Measurements from ENCODE around the gene GP9.

Gene GP9

DNA sequence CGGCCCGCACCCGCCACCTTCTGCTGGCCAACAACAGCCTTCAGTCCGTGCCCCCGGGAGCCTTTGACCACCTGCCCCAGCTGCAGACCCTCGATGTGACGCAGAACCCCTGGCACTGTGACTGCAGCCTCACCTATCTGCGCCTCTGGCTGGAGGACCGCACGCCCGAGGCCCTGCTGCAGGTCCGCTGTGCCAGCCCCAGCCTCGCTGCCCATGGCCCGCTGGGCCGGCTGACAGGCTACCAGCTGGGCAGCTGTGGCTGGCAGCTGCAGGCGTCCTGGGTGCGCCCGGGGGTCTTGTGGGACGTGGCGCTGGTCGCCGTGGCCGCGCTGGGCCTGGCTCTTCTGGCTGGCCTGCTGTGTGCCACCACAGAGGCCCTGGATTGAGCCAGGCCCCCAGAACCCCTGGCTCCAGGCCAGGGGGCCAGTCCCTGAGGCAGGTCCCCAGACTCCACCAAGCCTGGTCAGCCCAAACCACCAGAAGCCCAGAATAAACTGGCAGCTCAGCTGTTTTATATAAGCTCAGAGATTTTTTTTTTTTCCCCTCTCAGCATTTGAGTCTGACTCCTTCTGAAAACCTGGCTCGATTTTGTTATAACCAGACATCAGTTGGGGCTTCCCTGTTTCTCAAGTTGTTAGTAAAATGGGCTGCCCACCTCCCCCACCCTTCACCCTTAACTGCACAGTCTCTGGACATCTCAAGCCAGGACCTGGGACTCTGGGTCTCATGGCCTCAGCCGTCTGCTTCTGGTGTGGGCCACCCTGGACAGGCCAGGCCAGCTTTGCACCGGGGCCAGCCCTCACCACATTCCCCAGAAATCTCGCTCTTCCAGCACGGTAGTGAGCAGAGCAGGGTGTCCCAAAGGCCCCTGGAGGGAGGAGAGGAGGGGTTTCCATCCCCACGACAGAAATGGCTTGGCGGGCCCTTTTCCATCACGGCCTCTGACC is 1.6 kb downstream of the GP9 start:
- TF ChIP-seq NFIC (IDR thresholded peaks at IDR 0.05): no peak
- no peak for TF ChIP-seq TCF12 (IDR thresholded peaks at IDR 0.05; ENCODE audit: low read depth)
- TF ChIP-seq ZBTB7A (IDR thresholded peaks at IDR 0.05; ENCODE audit: low read depth): no peak
- no peak for TF ChIP-seq REST (IDR thresholded peaks at IDR 0.05; ENCODE audit: low read depth)
- no peak for TF ChIP-seq CREB1 (IDR thresholded peaks at IDR 0.05; ENCODE audit: low read depth)
- TF ChIP-seq EP300 (IDR thresholded peaks at IDR 0.05; ENCODE audit: borderline replicate concordance): no peak
- TF ChIP-seq MAX (IDR thresholded peaks at IDR 0.05): no peak

DNA sequence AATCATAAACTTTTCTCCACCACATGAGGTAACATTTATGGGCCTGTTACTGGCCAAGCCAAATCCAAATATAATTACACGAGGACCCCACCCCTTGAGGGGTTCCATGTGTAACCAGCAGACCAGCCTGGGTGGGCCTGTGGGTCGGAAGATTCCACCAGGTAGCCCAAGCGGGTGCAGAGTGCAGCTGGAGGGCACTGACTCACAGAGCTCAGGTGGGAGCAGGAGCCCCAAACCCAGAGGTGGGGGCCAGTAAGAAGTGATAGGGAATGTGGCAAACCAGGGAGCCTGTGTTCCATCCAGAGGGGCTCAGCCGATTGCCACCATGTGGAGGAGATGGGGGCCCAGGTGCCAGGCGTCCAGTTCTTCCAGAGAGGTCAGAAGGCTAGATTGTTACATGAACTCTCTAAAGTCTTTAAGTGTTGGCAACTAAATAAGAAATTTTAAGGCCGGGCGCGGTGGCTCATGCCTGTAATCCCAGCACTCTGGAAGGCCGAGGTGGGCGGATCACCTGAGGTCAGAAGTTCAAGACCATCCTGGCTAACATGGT is 2.6 kb downstream of the GP9 start:
- TF ChIP-seq RAD21 (IDR thresholded peaks at IDR 0.05; ENCODE audit: low read depth): no peak
- TF ChIP-seq CREB1 (IDR thresholded peaks at IDR 0.05; ENCODE audit: low read depth): no peak
- no peak for TF ChIP-seq TCF12 (IDR thresholded peaks at IDR 0.05; ENCODE audit: low read depth)
- TF ChIP-seq TEAD4 (IDR thresholded peaks at IDR 0.05): no peak
- no peak for TF ChIP-seq REST (IDR thresholded peaks at IDR 0.05; ENCODE audit: low read depth)
- TF ChIP-seq CEBPB (IDR thresholded peaks at IDR 0.05): no peak
- no peak for TF ChIP-seq MAX (IDR thresholded peaks at IDR 0.05)
- TF ChIP-seq NFIC (IDR thresholded peaks at IDR 0.05): no peak
- TF ChIP-seq, protein P1, sequence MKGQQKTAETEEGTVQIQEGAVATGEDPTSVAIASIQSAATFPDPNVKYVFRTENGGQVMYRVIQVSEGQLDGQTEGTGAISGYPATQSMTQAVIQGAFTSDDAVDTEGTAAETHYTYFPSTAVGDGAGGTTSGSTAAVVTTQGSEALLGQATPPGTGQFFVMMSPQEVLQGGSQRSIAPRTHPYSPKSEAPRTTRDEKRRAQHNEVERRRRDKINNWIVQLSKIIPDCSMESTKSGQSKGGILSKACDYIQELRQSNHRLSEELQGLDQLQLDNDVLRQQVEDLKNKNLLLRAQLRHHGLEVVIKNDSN (IDR thresholded peaks at IDR 0.05): no peak
- TF ChIP-seq TAF1 (IDR thresholded peaks at IDR 0.05; ENCODE audit: low read depth): no peak
- no peak for TF ChIP-seq ZBTB7A (IDR thresholded peaks at IDR 0.05; ENCODE audit: low read depth)
- TF ChIP-seq EGR1 (IDR thresholded peaks at IDR 0.05): no peak
- no peak for TF ChIP-seq YY1 (IDR thresholded peaks at IDR 0.05; ENCODE audit: low read depth)
- no peak for TF ChIP-seq EP300 (IDR thresholded peaks at IDR 0.05; ENCODE audit: borderline replicate concordance)
- TF ChIP-seq FOXM1 (IDR thresholded peaks at IDR 0.05; ENCODE audit: borderline replicate concordance, low read depth): no peak

DNA sequence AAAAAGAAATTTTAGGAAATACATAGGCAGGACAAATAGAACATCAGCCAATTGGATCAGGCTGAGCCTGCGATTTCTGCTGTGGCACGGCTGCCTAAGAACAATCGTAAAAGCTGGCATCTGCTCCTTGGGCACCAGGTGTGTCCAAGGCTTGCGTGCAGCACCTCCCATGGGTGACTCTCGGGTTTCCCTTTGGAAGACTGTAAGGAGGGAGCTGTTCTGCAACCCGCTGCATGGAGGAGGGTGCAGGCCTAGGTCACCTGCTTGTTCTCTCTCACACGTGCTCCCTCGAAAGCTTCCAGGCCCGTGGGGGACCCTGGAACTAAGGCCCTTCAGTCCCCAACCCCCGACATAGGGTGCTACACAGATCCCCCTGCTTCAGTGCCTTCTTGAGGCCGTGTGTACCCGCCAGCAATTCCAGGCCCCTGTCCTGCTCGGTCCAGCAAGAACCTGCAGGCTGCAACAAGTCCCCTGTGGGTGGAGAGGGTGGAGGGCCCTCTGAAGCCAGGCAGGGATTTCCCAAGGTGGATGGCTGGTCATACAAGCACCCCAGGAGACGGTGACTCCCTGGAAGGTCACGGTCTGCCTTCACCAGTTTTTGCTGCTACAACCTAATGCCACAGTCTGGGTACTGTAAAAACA is 3.4 kb downstream of the GP9 start:
- TF ChIP-seq RAD21 (IDR thresholded peaks at IDR 0.05; ENCODE audit: low read depth) (no peak), REST (IDR thresholded peaks at IDR 0.05; ENCODE audit: low read depth) (no peak), NFIC (IDR thresholded peaks at IDR 0.05) (no peak)

- TF ChIP-seq TAF1 (IDR thresholded peaks at IDR 0.05; ENCODE audit: low read depth) (no peak), NFIC (IDR thresholded peaks at IDR 0.05) (no peak), TEAD4 (IDR thresholded peaks at IDR 0.05) (no peak), REST (IDR thresholded peaks at IDR 0.05; ENCODE audit: low read depth) (no peak), ZBTB7A (IDR thresholded peaks at IDR 0.05; ENCODE audit: low read depth) (no peak), RAD21 (IDR thresholded peaks at IDR 0.05; ENCODE audit: low read depth) (no peak), EGR1 (IDR thresholded peaks at IDR 0.05) (no peak), TCF12 (IDR thresholded peaks at IDR 0.05; ENCODE audit: low read depth) (no peak)
These were observed 4.6 kb downstream of the GP9 start for GRCh38 chr3:129065016-129065719.
